GM23248 (cell line): ENCODE data around the gene XXYLT1.

Experiments used
- EZH2 ChIP-seq: fragments of 200-600 bp; sonication (generic); IDR thresholded peaks from 2 replicates; pipeline ENCODE4 v1.6.1; 2018; ENCODE audit warnings: antibody characterized with exemption, mild to moderate bottlenecking; ENCODE audit not compliant: insufficient read depth, poor library complexity, severe bottlenecking
- EZH2phosphoT487 ChIP-seq: fragments of 200-600 bp; sonication (generic); IDR thresholded peaks from 2 replicates; pipeline ENCODE4 v1.6.1; 2018; ENCODE audit warnings: antibody characterized with exemption, moderate library complexity, mild to moderate bottlenecking, low read depth; ENCODE audit not compliant: insufficient read depth

DNA sequence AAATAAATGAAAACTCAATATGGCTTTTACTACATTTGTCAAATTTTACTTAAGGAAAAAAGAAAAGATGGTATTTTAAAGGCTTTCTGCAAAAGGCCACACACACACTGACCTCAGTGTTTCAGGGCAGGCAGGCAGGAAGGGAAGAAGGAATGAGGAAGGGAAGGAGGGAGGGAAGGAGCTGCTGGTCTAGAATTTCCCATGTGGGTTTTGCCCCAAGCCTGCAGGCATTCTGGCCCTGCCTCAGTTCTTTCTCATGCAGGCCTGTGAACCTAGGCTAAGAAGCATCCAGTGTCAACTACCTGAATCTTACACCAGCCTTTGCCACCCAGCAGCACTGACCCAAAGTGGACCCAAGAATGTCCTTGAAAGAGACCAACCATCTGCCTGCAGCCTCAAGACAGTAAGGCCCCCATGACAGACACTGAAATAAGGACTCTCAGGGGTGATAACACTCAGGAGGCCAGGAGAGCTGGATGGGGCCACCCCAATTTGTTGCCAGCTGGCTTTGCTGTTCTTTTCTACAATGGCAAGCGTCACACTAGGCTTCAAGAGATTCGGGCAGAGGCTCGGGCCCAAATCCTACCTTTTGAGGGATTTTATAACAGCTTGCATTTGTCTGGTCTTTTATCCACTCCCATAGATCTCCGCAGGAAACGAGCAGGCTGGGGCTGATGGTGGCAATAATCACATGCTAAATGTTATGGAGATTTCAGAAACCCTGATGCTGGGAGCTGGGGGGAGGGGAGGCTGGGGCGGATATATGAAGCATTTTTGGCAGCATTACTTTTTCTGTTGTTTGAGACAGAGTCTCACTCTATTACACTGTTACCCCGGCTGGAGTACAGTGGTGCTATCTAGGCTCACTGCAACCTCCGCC, 51.4 kb downstream of the XXYLT1 start:
- TF ChIP-seq EZH2phosphoT487 (no peak), EZH2 (no peak)
